ENCODE results near the gene CNTNAP2. TPM values are rescaled to one million over a fixed set of nuclear protein-coding genes. Genes with fewer than 3 reads are reported as not detected.

CNTNAP2 gene
- total RNA-seq, 1 experiment from 2014 or later, result 64.5 TPM

DNA sequence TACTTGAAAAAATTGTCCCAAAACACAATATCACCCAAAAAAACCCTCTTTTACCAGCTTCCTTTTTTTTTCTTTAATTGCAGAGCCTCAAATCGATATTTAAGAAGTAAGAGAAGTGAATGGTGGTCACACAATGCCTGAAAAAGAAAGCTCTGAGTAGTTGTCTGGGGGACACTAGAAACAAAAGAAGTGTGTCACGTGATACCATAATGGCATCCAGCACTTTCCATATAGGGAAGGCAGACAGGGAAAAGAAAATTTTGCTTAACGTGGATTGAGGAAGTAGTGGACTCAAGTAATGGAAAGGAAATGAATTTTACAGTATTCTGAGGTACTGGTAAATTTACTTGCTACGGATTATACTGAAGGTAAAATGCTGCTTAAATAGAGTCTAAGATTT is 1708.1 kb downstream of the CNTNAP2 start:
- H2BK12ac ChIP-seq (ENCODE audit: insufficient read length, low read depth, low read length), result no peak overlapping the region
- H3K4me1 ChIP-seq (ENCODE audit: insufficient read depth, low read length), result no peaks in the 10 kb centered on the region
- H2AK5ac ChIP-seq (ENCODE audit: insufficient read length, low read length), result no peak overlapping the region
- H3K27me3 ChIP-seq (ENCODE audit: insufficient read depth, low read length), result no peaks in the 10 kb centered on the region
- H2AFZ ChIP-seq (ENCODE audit: low read length), result no peak overlapping the region
- WGBS (ENCODE audit: extremely low coverage, insufficient read length, low lambda C conversion rate), result no CpG with 5 or more reads among the region's 4 CpGs
- Mint-ChIP-seq H3K27me3 (ENCODE audit: low read depth) (no peaks in the 10 kb centered on the region), H3K4me3 (no peak overlapping the region), H3K9me3 (peaks cover 0 to 4% of the 10 kb centered on the region in 2 experiments; a peak in 2 of 5 replicates), H3K36me3 (ENCODE audit: insufficient read depth in 1 of 3, low read depth in 3 of 3) (0 out of 7 replicates have a peak, but pooled peaks cover 0 to 3% (median 0%) of the 10 kb centered on the region in 3 experiments), H3K4me1 (peaks cover 5 to 9% of the 10 kb centered on the region in 2 experiments; a peak in 3 of 4 replicates), H3K27ac (0 out of 7 replicates have a peak overlapping the region, but pooled peaks of 1 of the 3 experiments have one; percentile 16)
- no peak overlapping the region for H2BK120ac ChIP-seq (ENCODE audit: low read depth, low read length, poor library complexity, severe bottlenecking)
- H3K79me2 ChIP-seq (ENCODE audit: insufficient read depth, low read length), result no peaks in the 10 kb centered on the region
- no peak overlapping the region for H3K56ac ChIP-seq (ENCODE audit: insufficient read length, low read depth, low read length)
- no peak overlapping the region for H3T11ph ChIP-seq (ENCODE audit: low read length)
- H3K9ac ChIP-seq (ENCODE audit: extremely low read depth, insufficient read length, low read length), result no peak overlapping the region
- H2BK15ac ChIP-seq (ENCODE audit: low read depth, low read length), result no peak overlapping the region
- H4K20me1 ChIP-seq (ENCODE audit: control insufficient read depth, insufficient read depth, insufficient read length), result no peaks in the 10 kb centered on the region
- DNase-seq, result no peak
- TF ChIP-seq CTCF (conservative IDR thresholded peaks at IDR 0.05), result no peak
- H2BK5ac ChIP-seq (ENCODE audit: insufficient read length, low read length), result no peak overlapping the region
- H3K4ac ChIP-seq (ENCODE audit: low read depth, low read length), result no peak overlapping the region
- no peak overlapping the region for H3K27ac ChIP-seq (ENCODE audit: insufficient read length, low read depth, low read length)
- no peak overlapping the region for H3K23ac ChIP-seq (ENCODE audit: insufficient read length, low read depth, low read length)
- H3K18ac ChIP-seq (ENCODE audit: insufficient read length, low read depth, low read length), result no peak overlapping the region
- H3K23me2 ChIP-seq (ENCODE audit: insufficient read length, low read depth, low read length, poor library complexity, severe bottlenecking), result no peaks in the 10 kb centered on the region
- H3K14ac ChIP-seq (ENCODE audit: insufficient read depth, low read length), result no peak overlapping the region
- no peaks in the 10 kb centered on the region for H3K9me3 ChIP-seq (ENCODE audit: control insufficient read depth, low read depth, low read length)
- H4K8ac ChIP-seq (replicated peaks; ENCODE audit: insufficient read length, low read depth, low read length), result no peak overlapping the region
- no peak overlapping the region for H2BK20ac ChIP-seq (ENCODE audit: low read depth, low read length, poor library complexity, severe bottlenecking)
- no peak overlapping the region for H3K4me2 ChIP-seq (ENCODE audit: insufficient read depth, insufficient read length, low read length)
- H3K79me1 ChIP-seq (ENCODE audit: insufficient read depth, low read depth, low read length, poor library complexity, severe bottlenecking), result no peaks in the 10 kb centered on the region
- no peak overlapping the region for H4K5ac ChIP-seq (ENCODE audit: insufficient read length, low read depth, low read length)
- H4K91ac ChIP-seq (ENCODE audit: insufficient read length, low read depth, low read length), result no peak overlapping the region
